Keratinocyte (primary cell): ENCODE results near the gene PTPRN2.

ENCODE experiments used
- EZH2 ChIP-seq: IDR thresholded peaks from one replicate; pipeline ENCODE4 v1.6.1; 2012; ENCODE audit warnings: inconsistent platforms, mild to moderate bottlenecking, low read length, moderate library complexity
- TF ChIP-seq, protein P1 (sequence below), 3 experiments: IDR thresholded peaks in 1 of 3; conservative IDR thresholded peaks in 1 of 3; optimal IDR thresholded peaks in 1 of 3; 2 replicates in 2 of 3; 3 replicates in 1 of 3; pipeline versions ENCODE3 to v1.5.1; 2011; ENCODE audit warnings: low read length in 3 of 3, mild to moderate bottlenecking in 3 of 3, moderate library complexity in 2 of 3, control low read depth in 1 of 3, inconsistent platforms in 1 of 3; ENCODE audit not compliant: insufficient read depth in 2 of 3; ENCODE audit errors: extremely low read depth in 1 of 3

DNA sequence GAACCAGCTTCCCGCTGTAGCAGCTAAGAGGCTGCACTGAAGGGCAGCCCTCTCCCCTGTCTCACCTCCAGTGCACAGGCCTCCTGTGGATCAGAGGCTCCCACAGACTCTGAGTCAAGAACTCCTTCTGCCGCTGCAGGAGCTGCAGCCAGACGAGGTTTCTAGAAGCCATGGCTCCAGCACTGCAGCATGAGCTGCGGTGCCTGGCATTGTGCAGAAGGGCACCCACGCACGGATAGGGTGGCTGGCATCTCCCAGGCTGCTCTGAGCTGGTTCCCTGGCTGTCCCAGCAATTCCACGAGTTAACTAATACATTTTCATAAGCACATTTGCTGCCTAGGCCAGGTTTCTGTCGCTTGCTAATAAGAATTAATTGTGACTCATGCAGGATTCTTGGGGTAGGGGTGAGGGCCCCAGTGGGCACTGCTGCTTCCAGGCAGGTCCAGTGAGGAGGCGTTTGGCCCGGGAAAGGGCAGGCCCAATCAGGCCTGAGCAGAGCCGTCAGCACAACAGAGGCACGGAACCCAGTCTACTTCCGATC, 656.6 kb downstream of the PTPRN2 start:
- TF ChIP-seq, protein P1, sequence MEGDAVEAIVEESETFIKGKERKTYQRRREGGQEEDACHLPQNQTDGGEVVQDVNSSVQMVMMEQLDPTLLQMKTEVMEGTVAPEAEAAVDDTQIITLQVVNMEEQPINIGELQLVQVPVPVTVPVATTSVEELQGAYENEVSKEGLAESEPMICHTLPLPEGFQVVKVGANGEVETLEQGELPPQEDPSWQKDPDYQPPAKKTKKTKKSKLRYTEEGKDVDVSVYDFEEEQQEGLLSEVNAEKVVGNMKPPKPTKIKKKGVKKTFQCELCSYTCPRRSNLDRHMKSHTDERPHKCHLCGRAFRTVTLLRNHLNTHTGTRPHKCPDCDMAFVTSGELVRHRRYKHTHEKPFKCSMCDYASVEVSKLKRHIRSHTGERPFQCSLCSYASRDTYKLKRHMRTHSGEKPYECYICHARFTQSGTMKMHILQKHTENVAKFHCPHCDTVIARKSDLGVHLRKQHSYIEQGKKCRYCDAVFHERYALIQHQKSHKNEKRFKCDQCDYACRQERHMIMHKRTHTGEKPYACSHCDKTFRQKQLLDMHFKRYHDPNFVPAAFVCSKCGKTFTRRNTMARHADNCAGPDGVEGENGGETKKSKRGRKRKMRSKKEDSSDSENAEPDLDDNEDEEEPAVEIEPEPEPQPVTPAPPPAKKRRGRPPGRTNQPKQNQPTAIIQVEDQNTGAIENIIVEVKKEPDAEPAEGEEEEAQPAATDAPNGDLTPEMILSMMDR (optimal IDR thresholded peaks at IDR 0.05 in 1 of 3, IDR thresholded peaks at IDR 0.05 in 1 of 3, conservative IDR thresholded peaks at IDR 0.05 in 1 of 3; ENCODE audit: extremely low read depth in 1 of 3, insufficient read depth in 2 of 3, low read length in 3 of 3), result no peak
- no peak for TF ChIP-seq EZH2
